Naive thymus-derived CD8-positive, alpha-beta T cell (primary cell): Measurements from ENCODE around the gene P2RY8. TPM values are rescaled to one million over a fixed set of nuclear protein-coding genes. Genes with fewer than 3 reads are reported as not detected.
"Not testable (repeated sequence)": the region's sequence is repeated elsewhere in the genome, so short reads cannot be mapped to it uniquely, and the experiment has no call there.

Source experiments
- ATAC-seq, 2 donors: fragments of 150-1000 bp; cut with Tn5 transposase in 1 of 2; sonication (Bioruptor Pico), chemical (Tn5 transposase) in 1 of 2; 1 replicate in 1 of 2; 2 replicates in 1 of 2; pipeline ENCODE4 v1.10.0; 2021; ENCODE audit warnings: mild to moderate bottlenecking in 2 of 2, moderate library complexity in 2 of 2
- POLR2A ChIA-PET: fragments of 350-600 bp; sonication (Branson Sonifier 250); formaldehyde crosslinking; loops from one replicate; lab custom pipeline; 2021; ENCODE audit warnings: antibody characterized with exemption; lab: Charles Lee
- DNase-seq, 10 donors: peaks; one replicate each; pipeline versions ENCODE4 v3.0.0 to v3.0.0-alpha.2; 2020 to 2022
- H3K27ac Mint-ChIP-seq, 10 donors: one replicate each; pipeline ENCODE4 v1.8.0; 2020 to 2022; ENCODE audit warnings: mild to moderate bottlenecking in 10 of 10, mixed read lengths in 10 of 10, moderate library complexity in 4 of 10, inconsistent platforms in 1 of 10
- H3K27me3 Mint-ChIP-seq, 5 donors: one replicate each; pipeline ENCODE4 v1.8.0; 2021 to 2022; ENCODE audit warnings: mixed read lengths in 5 of 5
- H3K36me3 Mint-ChIP-seq, 3 donors: one replicate each; pipeline ENCODE4 v1.8.0; 2020 to 2022; ENCODE audit warnings: mixed read lengths in 3 of 3, mild to moderate bottlenecking in 2 of 3, inconsistent platforms in 1 of 3
- H3K4me1 Mint-ChIP-seq, 4 donors: one replicate each; pipeline ENCODE4 v1.8.0; 2021 to 2022; ENCODE audit warnings: mixed read lengths in 4 of 4
- H3K4me3 Mint-ChIP-seq, 10 donors: one replicate each; pipeline ENCODE4 v1.8.0; 2020 to 2022; ENCODE audit warnings: mild to moderate bottlenecking in 10 of 10, mixed read lengths in 10 of 10, moderate library complexity in 6 of 10, inconsistent platforms in 1 of 10
- H3K9me3 Mint-ChIP-seq, 9 donors: one replicate each; pipeline ENCODE4 v1.8.0; 2020 to 2022; ENCODE audit warnings: mixed read lengths in 9 of 9, mild to moderate bottlenecking in 3 of 9, inconsistent platforms in 1 of 9, moderate library complexity in 1 of 9
- polyA plus RNA-seq, 3 donors: library from polyadenylated mRNA; unstranded; fragments of 300-500 nt; fragmentation: Illumina TruSeq; gene quantifications; one replicate each; pipeline ENCODE4 v1.2.3, GENCODE V29; 2021
- total RNA-seq, 8 experiments: library from RNA in 2 of 8; stranded (reverse) in 2 of 8; gene quantifications; one replicate each; pipeline ENCODE4 v1.2.3 and lab custom pipeline; 2021 to 2026

The P2RY8 gene
- total and polyA plus RNA-seq, 5 experiments from 2014 or later = 131 to 190 (median 163) TPM

DNA sequence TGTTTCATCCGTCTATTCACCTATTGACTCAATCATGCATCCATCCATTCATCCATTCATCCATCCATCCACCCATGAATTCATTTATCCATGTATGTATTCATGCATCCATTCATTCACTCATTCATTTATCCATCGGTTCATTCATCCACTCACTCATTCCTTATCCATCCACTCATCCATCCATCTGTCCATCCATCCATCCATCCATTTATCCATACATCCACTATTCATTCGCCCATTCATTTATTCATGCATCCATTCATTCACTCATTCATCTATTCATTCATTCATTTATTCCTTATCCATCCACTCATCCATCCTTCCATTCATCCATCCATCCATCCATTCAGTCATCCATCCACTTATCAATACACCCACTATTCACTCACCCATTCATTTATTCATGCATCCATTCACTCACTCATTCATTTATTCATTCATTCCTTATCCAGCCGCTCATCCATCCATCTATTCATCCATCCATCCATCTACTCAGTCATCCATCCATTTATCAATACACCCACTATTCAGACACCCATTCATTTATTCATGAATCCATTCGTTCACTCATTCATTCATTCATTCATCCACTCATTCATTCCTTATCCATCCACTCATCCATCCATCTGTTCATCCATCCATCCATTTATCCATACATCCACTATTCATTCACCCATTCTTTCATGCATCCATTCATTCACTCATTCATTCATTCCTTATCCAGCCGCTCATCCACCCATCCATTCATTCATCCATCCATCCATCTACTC lies 11.2 kb downstream of the P2RY8 start:
- DNase-seq (no peak), ATAC-seq (no peak)
- peaks cover 11 to 22% (median 21%) of the 10 kb centered on the region in 4 donors for H3K4me1 Mint-ChIP-seq
- H3K27me3 Mint-ChIP-seq = no peaks in the 10 kb centered on the region
- no peak overlapping the region for H3K4me3 Mint-ChIP-seq
- POLR2A ChIA-PET = no interaction called here
- H3K9me3 Mint-ChIP-seq = no peaks in the 10 kb centered on the region
- no peak overlapping the region for H3K27ac Mint-ChIP-seq
- H3K36me3 Mint-ChIP-seq = peaks cover 0 to 9% (median 5%) of the 10 kb centered on the region in 3 donors

DNA sequence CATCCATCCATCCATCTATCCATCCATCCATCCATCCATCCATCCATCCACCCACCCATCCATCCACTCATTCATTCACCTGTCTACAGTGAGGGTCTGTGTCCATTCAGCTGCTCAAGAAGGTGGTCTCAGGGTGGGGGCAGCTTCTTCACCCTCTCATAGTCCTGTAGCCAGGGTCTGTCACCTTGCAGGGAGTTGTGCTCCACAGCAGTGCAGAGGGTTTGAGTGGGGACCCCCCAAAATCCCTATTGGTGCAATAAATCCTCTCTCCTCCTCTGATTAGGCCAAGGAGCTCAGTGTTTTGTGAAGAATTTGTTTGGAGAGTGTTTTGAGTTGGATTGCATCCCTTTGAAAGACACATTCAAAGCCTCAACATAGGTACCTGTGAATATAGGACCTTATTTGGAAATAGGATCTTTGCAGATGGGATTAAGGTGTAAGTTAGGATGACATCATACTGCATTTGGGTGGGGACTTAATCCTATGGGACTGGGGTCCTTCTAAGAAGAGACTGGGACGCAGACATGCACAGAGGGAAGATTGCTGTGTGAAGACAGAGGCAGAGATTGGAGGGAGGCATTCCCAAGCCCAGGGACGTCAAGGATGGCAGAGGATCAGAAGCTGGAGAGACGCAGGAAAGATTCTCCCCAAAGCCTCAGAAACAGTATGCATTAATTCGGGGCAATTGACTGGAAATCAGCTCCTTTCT lies 12.0 kb downstream of the P2RY8 start:
- H3K4me1 Mint-ChIP-seq = peaks cover 18 to 30% (median 29%) of the 10 kb centered on the region in 4 donors
- H3K27me3 Mint-ChIP-seq = no peaks in the 10 kb centered on the region
- DNase-seq (peak in 1 of 10 donors; percentile 15), ATAC-seq (no peak)
- H3K36me3 Mint-ChIP-seq = peaks cover 0 to 12% (median 8%) of the 10 kb centered on the region in 3 donors
- no peak overlapping the region for H3K27ac Mint-ChIP-seq
- H3K4me3 Mint-ChIP-seq = no peak overlapping the region
- H3K9me3 Mint-ChIP-seq = no peaks in the 10 kb centered on the region
- POLR2A ChIA-PET = no interaction called here

DNA sequence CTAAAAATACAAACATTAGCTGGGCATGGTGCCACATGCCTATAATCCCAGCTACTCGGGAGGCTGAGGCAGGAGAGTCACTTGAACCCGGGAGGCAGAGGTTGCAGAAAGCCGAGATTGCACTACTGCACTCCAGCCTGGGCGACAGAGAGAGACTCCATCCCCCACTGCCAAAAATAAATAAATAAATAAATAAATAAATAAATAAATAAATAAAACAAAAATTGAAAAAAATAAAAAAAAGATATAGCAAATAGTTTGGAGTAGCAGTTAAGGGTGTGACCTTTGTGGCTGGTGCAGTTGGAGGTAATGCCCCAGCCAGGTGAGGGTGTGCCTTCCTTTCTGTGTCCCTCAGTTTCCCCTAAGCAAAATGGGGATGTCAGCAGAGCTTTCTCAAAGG lies 14.1 kb downstream of the P2RY8 start:
- ATAC-seq, H3K9me3 Mint-ChIP-seq, H3K27me3 Mint-ChIP-seq, DNase-seq, POLR2A ChIA-PET: not testable (repeated sequence)
- peak overlapping the region in 3 of 10 donors; percentile 11 to 36 (median 26) for H3K4me3 Mint-ChIP-seq
- H3K4me1 Mint-ChIP-seq = peaks cover 35 to 49% (median 47%) of the 10 kb centered on the region in 4 donors
- H3K36me3 Mint-ChIP-seq = peaks cover 0 to 25% (median 9%) of the 10 kb centered on the region in 3 donors
- H3K27ac Mint-ChIP-seq = peak overlapping the region in 6 of 10 donors; percentile 2 to 90 (median 54)

DNA sequence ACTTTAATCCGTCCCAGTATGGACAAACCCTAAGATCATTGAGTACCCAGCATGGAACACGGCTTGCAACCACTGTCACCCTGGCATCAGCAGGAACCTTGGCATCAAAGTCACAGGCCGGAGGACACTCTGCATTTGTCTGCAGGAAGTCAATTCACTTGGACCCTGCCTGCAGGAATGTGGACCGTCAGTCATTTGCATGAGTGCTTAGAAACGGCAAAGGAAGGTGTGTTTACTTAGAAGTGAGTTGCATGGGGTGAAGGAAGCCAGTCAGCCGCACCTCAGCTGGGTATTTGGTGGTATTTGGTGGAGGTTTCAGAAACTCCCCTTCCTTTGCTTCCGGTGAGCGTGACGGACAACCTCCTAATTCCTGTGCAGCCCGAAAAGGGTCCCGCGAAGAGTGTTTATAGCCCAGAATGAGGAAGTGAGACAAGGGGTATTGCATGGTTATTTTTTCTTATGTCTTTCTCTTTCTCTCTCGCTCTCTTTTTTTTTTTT lies 15.5 kb downstream of the P2RY8 start:
- DNase-seq = peak in 9 of 10 donors; percentile 55 to 88 (median 79)
- Mint-ChIP-seq H3K27me3 (no peaks in the 10 kb centered on the region), H3K4me1 (peaks cover 41 to 62% (median 60%) of the 10 kb centered on the region in 4 donors), H3K27ac (peak overlapping the region; percentile 90 to 98 (median 95)), H3K9me3 (no peaks in the 10 kb centered on the region), H3K4me3 (peak overlapping the region; percentile 65 to 91 (median 86)), H3K36me3 (peaks cover 0 to 31% (median 10%) of the 10 kb centered on the region in 3 donors)
- ATAC-seq = peak; percentile 89 to 94
- POLR2A ChIA-PET = no interaction called here

DNA sequence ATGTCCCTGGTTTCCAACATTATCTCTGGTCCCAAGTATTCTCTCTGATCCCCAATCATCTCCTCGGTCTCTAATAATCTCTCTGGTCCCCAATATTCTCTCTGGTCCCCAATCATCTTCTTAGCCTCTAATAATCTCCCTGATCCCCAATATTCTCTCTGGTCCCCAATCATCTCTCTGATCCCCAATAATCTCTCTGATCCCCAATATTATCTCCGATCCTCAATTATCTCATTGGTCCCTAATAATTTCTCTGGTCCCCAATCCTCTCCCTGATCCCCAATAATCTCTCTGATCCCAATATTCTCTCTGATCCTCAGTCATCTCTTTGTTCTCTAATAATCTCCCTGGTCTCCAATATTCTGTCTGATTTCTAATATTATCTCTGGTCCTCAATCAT lies 16.6 kb downstream of the P2RY8 start:
- no peaks in the 10 kb centered on the region for H3K27me3 Mint-ChIP-seq
- H3K4me1 Mint-ChIP-seq = peaks cover 47 to 67% (median 65%) of the 10 kb centered on the region in 4 donors
- peaks cover 0 to 36% (median 11%) of the 10 kb centered on the region in 3 donors for H3K36me3 Mint-ChIP-seq
- POLR2A ChIA-PET = no interaction called here
- no peaks in the 10 kb centered on the region for H3K9me3 Mint-ChIP-seq
- DNase-seq (no peak), ATAC-seq (no peak)
- H3K27ac Mint-ChIP-seq = peak overlapping the region; percentile 83 to 98 (median 94)
- peak overlapping the region in 7 of 10 donors; percentile 11 to 48 (median 26) for H3K4me3 Mint-ChIP-seq

DNA sequence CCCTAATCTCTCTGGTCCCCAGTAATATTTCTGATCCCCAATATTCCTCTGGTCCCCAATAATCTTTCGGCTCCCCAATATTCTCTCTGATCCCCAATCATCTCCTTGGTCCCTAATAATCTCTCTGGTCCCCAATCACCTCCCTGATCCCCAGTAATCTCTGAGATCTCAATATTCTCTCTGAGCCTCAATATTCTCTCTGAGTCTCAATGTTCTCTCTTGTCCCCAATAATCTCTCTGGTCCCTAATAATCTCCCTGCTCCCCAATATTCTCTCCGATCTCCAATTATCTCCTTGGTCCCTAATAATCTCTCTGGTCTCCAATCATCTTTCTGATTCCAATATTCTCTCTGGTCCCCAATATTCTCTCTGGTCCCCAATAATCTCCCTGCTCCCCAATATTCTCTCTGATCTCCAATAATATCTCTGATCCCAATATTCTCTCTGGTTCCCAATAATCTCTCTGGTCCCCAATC lies 17.9 kb downstream of the P2RY8 start:
- H3K27ac Mint-ChIP-seq = peak overlapping the region; percentile 50 to 95 (median 88)
- DNase-seq (no peak), ATAC-seq (no peak)
- H3K36me3 Mint-ChIP-seq = peaks cover 0 to 40% (median 12%) of the 10 kb centered on the region in 3 donors
- peak overlapping the region in 4 of 10 donors; percentile 2 to 67 (median 26) for H3K4me3 Mint-ChIP-seq
- no peaks in the 10 kb centered on the region for H3K9me3 Mint-ChIP-seq
- POLR2A ChIA-PET = no interaction called here
- H3K4me1 Mint-ChIP-seq = peaks cover 47 to 67% (median 65%) of the 10 kb centered on the region in 4 donors
- no peaks in the 10 kb centered on the region for H3K27me3 Mint-ChIP-seq

DNA sequence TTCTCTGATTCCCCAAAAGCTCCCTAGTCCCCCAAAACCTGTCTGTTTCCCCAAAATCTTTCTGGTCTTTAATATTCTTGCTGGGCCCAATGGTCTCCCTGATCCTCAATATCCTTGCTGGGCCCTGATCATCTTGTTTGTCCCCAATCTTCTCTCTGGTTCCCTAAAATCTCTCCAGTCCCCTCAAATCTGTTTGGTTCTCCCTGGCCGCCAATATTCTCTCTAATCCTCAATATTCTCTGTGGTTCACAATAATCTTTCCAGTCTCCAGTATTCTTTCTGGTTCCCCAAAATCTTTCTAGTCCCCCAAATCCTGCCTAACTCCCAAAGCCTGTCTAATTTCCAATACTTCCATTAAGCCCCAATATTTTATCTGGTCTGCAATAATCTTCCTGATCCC lies 18.5 kb downstream of the P2RY8 start:
- Mint-ChIP-seq H3K36me3 (peaks cover 4 to 45% (median 17%) of the 10 kb centered on the region in 3 donors), H3K27me3 (no peaks in the 10 kb centered on the region), H3K4me3 (peak overlapping the region in 3 of 10 donors; percentile 0 to 67 (median 30)), H3K4me1 (peaks cover 47 to 67% (median 66%) of the 10 kb centered on the region in 4 donors), H3K9me3 (peaks cover 0 to 4% (median under 1%) of the 10 kb centered on the region in 9 donors), H3K27ac (peak overlapping the region; percentile 44 to 94 (median 80))
- DNase-seq (no peak), ATAC-seq (no peak)
- POLR2A ChIA-PET = no interaction called here

DNA sequence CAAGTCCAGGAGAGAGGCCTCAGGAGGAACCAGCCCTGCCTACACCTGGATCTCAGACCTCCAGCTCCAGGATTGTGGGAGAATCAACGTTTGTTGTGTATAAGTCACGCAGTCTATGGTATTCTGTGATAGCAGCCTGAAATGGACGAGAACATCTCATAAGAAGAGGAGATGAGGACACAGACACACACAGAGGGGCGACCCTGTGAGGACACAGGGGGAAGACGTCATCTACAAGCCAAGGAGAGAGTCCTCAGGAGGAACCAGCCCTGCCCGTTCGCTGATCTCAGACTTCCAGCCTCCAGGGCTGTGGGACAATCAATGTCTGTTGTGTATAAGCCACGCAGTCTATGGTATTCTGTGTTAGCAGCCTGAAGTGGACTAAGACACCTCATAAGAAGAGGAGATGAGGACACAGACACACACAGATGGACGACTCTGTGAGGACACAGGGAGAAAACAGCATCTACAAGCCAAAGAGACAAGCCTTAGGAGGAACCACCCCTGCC lies 20.3 kb downstream of the P2RY8 start:
- H3K4me3 Mint-ChIP-seq = peak overlapping the region in 2 of 10 donors; percentile 34 to 65
- H3K4me1 Mint-ChIP-seq = peaks cover 44 to 57% (median 56%) of the 10 kb centered on the region in 4 donors
- peaks cover 0 to 13% (median 4%) of the 10 kb centered on the region in 9 donors for H3K9me3 Mint-ChIP-seq
- H3K27ac Mint-ChIP-seq = peak overlapping the region; percentile 49 to 94 (median 82)
- POLR2A ChIA-PET = no interaction called here
- DNase-seq = peak in 1 of 10 donors; percentile 16
- no peak for ATAC-seq
- peaks cover 13 to 56% (median 23%) of the 10 kb centered on the region in 3 donors for H3K36me3 Mint-ChIP-seq
- H3K27me3 Mint-ChIP-seq = no peaks in the 10 kb centered on the region

DNA sequence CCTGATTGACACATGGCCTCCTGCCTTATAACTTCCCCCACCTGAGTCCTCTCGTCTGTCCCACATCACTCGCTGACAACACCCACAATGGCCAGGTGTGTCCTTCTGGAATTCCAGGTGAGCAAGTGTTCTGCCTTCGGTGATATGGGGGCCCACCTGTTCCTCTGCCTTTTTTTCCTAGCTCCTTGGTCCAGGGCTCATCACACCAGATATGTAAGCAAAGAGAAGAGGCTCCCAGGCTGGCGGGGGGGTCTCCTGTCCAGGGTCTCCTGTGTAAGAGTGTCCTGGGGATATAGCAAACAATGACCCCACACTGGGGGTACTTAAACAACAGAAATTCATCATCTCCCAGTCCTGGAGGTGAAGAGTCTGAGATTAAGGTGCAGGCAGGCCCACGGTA lies 25.2 kb downstream of the P2RY8 start:
- no peak overlapping the region for H3K4me3 Mint-ChIP-seq
- H3K4me1 Mint-ChIP-seq = peaks cover 16 to 31% (median 19%) of the 10 kb centered on the region in 4 donors
- H3K9me3 Mint-ChIP-seq = peaks cover 0 to 13% (median 4%) of the 10 kb centered on the region in 9 donors
- H3K27me3 Mint-ChIP-seq = no peaks in the 10 kb centered on the region
- ATAC-seq (no peak), DNase-seq (peak in 1 of 10 donors; percentile 16)
- H3K27ac Mint-ChIP-seq = peak overlapping the region in 7 of 10 donors; percentile 47 to 92 (median 78)
- POLR2A ChIA-PET = no interaction called here
- peaks cover 18 to 50% (median 30%) of the 10 kb centered on the region in 3 donors for H3K36me3 Mint-ChIP-seq

DNA sequence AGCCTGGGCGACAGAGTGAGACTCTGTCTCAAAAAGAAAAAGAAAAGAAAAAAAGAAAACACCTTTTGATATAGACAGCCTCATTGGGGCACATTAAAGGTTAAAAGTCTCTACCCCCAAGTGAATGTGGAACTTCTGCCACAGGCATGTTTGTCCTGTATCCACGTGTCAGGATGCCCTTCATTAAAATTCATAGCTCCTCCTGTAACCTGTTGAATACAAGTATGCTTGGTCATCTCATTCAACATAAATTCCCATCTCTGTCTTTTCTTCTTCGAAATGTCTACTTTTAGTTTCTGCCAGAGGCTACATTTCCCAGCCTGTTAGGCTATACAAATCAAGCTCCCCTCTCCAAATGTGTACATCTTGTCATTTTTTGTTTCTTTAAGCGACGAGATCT lies 25.8 kb downstream of the P2RY8 start:
- H3K4me1 Mint-ChIP-seq = peaks cover 9 to 29% (median 16%) of the 10 kb centered on the region in 4 donors
- H3K9me3 Mint-ChIP-seq = peaks cover 0 to 13% (median 4%) of the 10 kb centered on the region in 9 donors
- DNase-seq (no peak), ATAC-seq (no peak)
- POLR2A ChIA-PET = no interaction called here
- H3K36me3 Mint-ChIP-seq = peaks cover 18 to 52% (median 30%) of the 10 kb centered on the region in 3 donors
- H3K4me3 Mint-ChIP-seq = no peak overlapping the region
- H3K27me3 Mint-ChIP-seq = no peaks in the 10 kb centered on the region
- H3K27ac Mint-ChIP-seq = peak overlapping the region in 8 of 10 donors; percentile 10 to 90 (median 72)

DNA sequence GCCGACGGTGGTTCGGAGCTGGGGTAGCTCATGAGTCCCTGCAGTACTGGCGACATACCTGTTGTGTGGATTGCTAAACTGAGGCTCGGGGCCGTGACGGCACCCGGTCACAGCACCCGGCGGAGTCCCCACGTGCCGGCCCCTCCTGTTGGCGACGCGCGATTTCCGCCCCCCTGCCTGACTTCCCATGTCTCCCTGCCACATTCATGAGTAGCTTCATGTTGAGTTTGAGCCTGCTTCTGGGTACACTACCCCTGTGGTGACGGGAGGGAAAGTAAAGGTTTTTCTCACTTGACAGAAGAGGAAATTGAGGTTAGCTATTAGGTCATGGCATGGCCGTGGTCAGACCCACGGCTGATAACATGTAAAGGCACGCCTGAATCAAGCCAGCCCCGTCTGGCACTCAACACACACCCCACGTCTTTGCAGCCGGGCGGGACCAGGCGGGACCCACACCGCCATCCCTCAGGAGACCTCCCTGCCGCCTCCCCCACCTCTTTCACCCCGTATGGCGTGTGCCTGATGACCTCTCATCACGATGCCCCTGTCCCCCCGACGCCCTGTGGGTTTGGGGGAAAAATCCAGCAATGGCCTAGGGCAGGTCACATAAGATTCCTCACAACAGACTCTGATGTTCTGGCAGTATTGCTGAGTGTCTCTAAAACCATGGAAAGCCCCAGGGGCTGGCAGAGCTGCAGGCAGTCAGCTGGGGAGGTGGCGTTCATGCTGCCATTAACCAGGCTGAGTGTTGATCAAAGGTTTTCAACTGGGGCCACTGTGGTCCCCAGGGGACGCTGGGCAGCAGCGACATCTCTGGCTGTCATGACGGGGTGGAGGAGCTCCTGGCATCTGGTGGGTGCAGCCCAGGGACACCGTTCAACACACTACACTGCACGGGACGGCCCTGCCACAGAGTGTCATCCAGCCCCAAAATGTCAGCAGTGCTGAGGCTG lies 29.2 kb downstream of the P2RY8 start:
- H3K4me1 Mint-ChIP-seq = peaks cover 11 to 49% (median 29%) of the 10 kb centered on the region in 4 donors
- H3K9me3 Mint-ChIP-seq = peaks cover 0 to 4% (median 0%) of the 10 kb centered on the region in 9 donors
- H3K27me3 Mint-ChIP-seq = no peaks in the 10 kb centered on the region
- peak in 2 of 10 donors; percentile 20 to 59 for DNase-seq
- POLR2A ChIA-PET = no interaction called here
- peak; percentile 59 for ATAC-seq
- H3K4me3 Mint-ChIP-seq = peak overlapping the region in 3 of 10 donors; percentile 45 to 67 (median 62)
- H3K27ac Mint-ChIP-seq = peak overlapping the region in 4 of 10 donors; percentile 57 to 90 (median 72)
- H3K36me3 Mint-ChIP-seq = peaks cover 7 to 54% (median 17%) of the 10 kb centered on the region in 3 donors
